ENCODE results near the gene ARHGAP15.

GRCh38 chr2:143503280-143503679, 374.1 kb downstream of the ARHGAP15 start:
- TF ChIP-seq REST (IDR thresholded peaks at IDR 0.05; ENCODE audit: low read depth) (no peak), EP300 (IDR thresholded peaks at IDR 0.05; ENCODE audit: borderline replicate concordance) (no peak), CREB1 (IDR thresholded peaks at IDR 0.05; ENCODE audit: low read depth) (no peak), CEBPB (IDR thresholded peaks at IDR 0.05) (no peak), NFIC (IDR thresholded peaks at IDR 0.05) (no peak), YY1 (IDR thresholded peaks at IDR 0.05; ENCODE audit: low read depth) (no peak), EGR1 (IDR thresholded peaks at IDR 0.05) (no peak), TCF12 (IDR thresholded peaks at IDR 0.05; ENCODE audit: low read depth) (no peak)
- TF ChIP-seq, protein P1, sequence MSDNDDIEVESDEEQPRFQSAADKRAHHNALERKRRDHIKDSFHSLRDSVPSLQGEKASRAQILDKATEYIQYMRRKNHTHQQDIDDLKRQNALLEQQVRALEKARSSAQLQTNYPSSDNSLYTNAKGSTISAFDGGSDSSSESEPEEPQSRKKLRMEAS (IDR thresholded peaks at IDR 0.05): no peak

All from Ishikawa (cell line).